Loucy (cell line): ENCODE data around the gene WDPCP.
A peak's percentile ranks its signal among the peaks of the same experiment; 100 is the strongest.

ENCODE experiments used
- H2AFZ ChIP-seq: fragments of 200-600 bp; sonication (generic); 2 replicates; pipeline ENCODE4 v1.6.0; 2016; ENCODE audit warnings: antibody characterized with exemption, mild to moderate bottlenecking, low read length, moderate library complexity
- H3F3A ChIP-seq: fragments of 200-600 bp; 2 replicates; pipeline ENCODE4 v1.6.0; 2016; ENCODE audit warnings: antibody characterized with exemption, low read depth, mild to moderate bottlenecking
- H3K27me3 ChIP-seq: fragments of 200-600 bp; sonication (generic); 2 replicates; pipeline ENCODE4 v1.6.1; 2014; ENCODE audit warnings: low read length, mild to moderate bottlenecking; ENCODE audit not compliant: insufficient read depth, poor library complexity, severe bottlenecking
- H3K36me3 ChIP-seq: fragments of 200-600 bp; sonication (generic); 2 replicates; pipeline ENCODE4 v1.6.1; 2016; ENCODE audit warnings: low read length; ENCODE audit not compliant: insufficient read depth
- H3K4me1 ChIP-seq: fragments of 200-600 bp; sonication (generic); 2 replicates; pipeline ENCODE4 v1.5.1; 2014; ENCODE audit warnings: low read length, mild to moderate bottlenecking; ENCODE audit not compliant: insufficient read depth, poor library complexity, severe bottlenecking
- H3K4me2 ChIP-seq: fragments of 200-600 bp; sonication (generic); 2 replicates; pipeline ENCODE4 v1.6.0; 2014; ENCODE audit warnings: antibody characterized with exemption, low read length, low read depth, mild to moderate bottlenecking; ENCODE audit not compliant: poor library complexity, severe bottlenecking
- H3K4me3 ChIP-seq: fragments of 200-600 bp; sonication (generic); 2 replicates; pipeline ENCODE4 v1.5.1; 2014; ENCODE audit warnings: low read length, mild to moderate bottlenecking, mixed read lengths; ENCODE audit not compliant: poor library complexity, severe bottlenecking
- H3K79me2 ChIP-seq: fragments of 200-600 bp; sonication (generic); 2 replicates; pipeline ENCODE4 v1.6.1; 2014; ENCODE audit warnings: low read length; ENCODE audit not compliant: insufficient read depth
- H3K9ac ChIP-seq: fragments of 200-600 bp; sonication (generic); 2 replicates; pipeline ENCODE4 v1.6.0; 2014; ENCODE audit warnings: mild to moderate bottlenecking, low read depth, low read length, moderate library complexity; ENCODE audit not compliant: poor library complexity, severe bottlenecking
- H3K9me2 ChIP-seq: fragments of 200-600 bp; sonication (generic); replicated peaks from 2 replicates; pipeline ENCODE4 v1.6.1; 2016; ENCODE audit warnings: low read depth, low read length, mixed read lengths
- H3K9me3 ChIP-seq: fragments of 200-600 bp; sonication (generic); 2 replicates; pipeline ENCODE4 v1.6.1; 2014; ENCODE audit warnings: mild to moderate bottlenecking, antibody characterized with exemption, low read length, low read depth; ENCODE audit not compliant: insufficient read depth
- H4K20me1 ChIP-seq: fragments of 200-600 bp; sonication (generic); 2 replicates; pipeline ENCODE4 v1.6.0; 2014; ENCODE audit warnings: antibody characterized with exemption, low read length, mild to moderate bottlenecking; ENCODE audit not compliant: insufficient read depth, poor library complexity, severe bottlenecking
- EZH2phosphoT487 ChIP-seq: fragments of 200-600 bp; IDR thresholded peaks from 2 replicates; pipeline ENCODE4 v1.6.1; 2018; ENCODE audit warnings: antibody characterized with exemption, mild to moderate bottlenecking, moderate library complexity, borderline replicate concordance
- TF ChIP-seq, protein P1 (sequence below): fragments of 200-600 bp; sonication (generic); conservative IDR thresholded peaks from 2 replicates; pipeline ENCODE4 v1.5.1; 2014; ENCODE audit warnings: mild to moderate bottlenecking, antibody characterized with exemption, low read length

The WDPCP gene

DNA sequence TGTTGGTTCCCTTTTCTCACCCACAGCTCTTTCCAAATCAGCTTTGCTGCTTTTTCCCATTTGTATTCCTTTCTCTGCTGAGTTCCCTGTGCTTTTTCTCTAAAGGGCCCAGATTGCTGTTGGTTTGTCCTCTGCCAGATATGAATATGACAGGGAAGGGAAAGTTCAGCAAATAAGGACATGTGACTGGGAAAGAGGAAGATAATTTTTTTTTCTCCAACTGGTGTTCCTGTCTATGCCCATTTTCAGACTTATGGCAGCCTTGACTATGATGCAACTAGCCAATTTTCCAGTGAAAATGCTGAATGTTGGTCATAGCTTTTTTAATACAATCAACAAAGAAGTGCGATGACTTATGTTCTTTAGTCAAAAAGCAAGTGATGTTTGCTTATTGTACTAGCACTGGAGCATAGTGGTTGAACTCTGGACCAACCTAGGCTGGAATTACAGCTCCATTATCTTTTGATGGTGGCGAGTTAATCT, 8.2 kb upstream of the WDPCP start:
- H3K4me3 ChIP-seq, result no peak overlapping the region
- H3K9me2 ChIP-seq, result no peaks in the 10 kb centered on the region
- no peak overlapping the region for H3K9ac ChIP-seq
- H3F3A ChIP-seq, result no peaks in the 10 kb centered on the region
- H3K4me2 ChIP-seq, result no peak overlapping the region
- peaks cover 22% of the 10 kb centered on the region; the same call in 1 of the 2 replicates for H3K36me3 ChIP-seq
- TF ChIP-seq EZH2phosphoT487, result no peak
- TF ChIP-seq, protein P1, sequence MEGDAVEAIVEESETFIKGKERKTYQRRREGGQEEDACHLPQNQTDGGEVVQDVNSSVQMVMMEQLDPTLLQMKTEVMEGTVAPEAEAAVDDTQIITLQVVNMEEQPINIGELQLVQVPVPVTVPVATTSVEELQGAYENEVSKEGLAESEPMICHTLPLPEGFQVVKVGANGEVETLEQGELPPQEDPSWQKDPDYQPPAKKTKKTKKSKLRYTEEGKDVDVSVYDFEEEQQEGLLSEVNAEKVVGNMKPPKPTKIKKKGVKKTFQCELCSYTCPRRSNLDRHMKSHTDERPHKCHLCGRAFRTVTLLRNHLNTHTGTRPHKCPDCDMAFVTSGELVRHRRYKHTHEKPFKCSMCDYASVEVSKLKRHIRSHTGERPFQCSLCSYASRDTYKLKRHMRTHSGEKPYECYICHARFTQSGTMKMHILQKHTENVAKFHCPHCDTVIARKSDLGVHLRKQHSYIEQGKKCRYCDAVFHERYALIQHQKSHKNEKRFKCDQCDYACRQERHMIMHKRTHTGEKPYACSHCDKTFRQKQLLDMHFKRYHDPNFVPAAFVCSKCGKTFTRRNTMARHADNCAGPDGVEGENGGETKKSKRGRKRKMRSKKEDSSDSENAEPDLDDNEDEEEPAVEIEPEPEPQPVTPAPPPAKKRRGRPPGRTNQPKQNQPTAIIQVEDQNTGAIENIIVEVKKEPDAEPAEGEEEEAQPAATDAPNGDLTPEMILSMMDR, result no peak
- no peaks in the 10 kb centered on the region for H3K27me3 ChIP-seq
- H3K79me2 ChIP-seq, result peaks cover 44% of the 10 kb centered on the region
- H3K4me1 ChIP-seq, result peaks cover 7% of the 10 kb centered on the region
- peaks cover 34% of the 10 kb centered on the region for H4K20me1 ChIP-seq
- no peak overlapping the region for H2AFZ ChIP-seq
- H3K9me3 ChIP-seq, result no peaks in the 10 kb centered on the region

DNA sequence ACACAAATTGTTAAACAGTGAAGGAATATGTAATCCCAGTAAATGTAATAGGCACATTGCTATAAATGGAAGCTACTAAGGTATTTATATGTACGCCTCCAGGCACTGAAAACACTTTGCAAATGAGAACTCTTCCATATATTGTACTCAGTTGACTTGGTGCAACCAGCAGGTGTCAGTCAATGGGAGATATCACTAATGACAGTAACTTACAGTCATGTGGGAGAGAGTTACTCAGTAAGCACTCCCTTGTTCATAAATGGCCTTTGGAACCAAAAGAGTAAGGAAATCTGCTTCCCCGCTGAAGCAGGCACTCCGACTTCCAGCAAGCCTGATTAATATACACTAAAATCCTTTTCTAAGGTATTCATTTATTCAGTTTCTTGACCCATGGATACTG, 6.4 kb upstream of the WDPCP start:
- Histone ChIP-seq H3K4me3 (no peak overlapping the region), H3K27me3 (no peaks in the 10 kb centered on the region), H3F3A (no peaks in the 10 kb centered on the region), H3K36me3 (peaks cover 10% of the 10 kb centered on the region; the same call in 1 of the 2 replicates), H3K79me2 (peaks cover 61% of the 10 kb centered on the region), H3K9me2 (no peaks in the 10 kb centered on the region), H3K4me1 (peaks cover 24% of the 10 kb centered on the region), H2AFZ (no peak overlapping the region), H3K9me3 (no peaks in the 10 kb centered on the region), H4K20me1 (peaks cover 46% of the 10 kb centered on the region), H3K4me2 (peak overlapping the region; percentile 26), H3K9ac (no peak overlapping the region)
- no peak for TF ChIP-seq EZH2phosphoT487
- TF ChIP-seq, protein P1, result peak; percentile 53

DNA sequence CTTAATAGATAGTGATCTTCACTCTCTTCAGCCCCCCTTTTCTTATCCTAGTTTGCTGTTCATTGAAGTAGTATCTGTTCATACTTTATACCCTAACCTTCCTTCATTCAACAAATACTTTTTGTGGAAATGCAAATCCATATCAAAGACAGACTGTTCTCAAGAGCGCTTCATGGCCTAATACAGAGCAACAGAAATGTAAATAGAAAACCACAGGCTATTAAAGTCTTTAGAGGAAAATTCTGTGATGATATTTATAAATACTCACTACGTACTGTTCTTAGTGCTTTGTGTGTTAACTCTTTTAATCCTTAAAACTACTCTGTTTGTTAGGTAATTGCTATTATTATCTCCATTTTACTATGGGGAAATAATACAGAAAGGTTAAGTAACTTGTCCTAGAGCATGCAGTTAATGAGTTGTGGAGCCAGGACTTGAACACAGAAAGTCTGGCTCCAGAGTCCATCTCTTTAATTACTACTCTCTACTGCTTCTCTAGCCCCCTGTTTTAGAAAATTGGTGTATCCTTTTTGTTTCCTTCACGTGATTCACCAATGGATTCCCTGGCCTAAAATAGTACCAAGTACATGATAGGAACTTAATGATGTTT, 3.4 kb upstream of the WDPCP start:
- Histone ChIP-seq H2AFZ (no peak overlapping the region), H3K4me1 (peaks cover 36% of the 10 kb centered on the region), H3K9me3 (no peaks in the 10 kb centered on the region), H3K4me2 (peak overlapping the region; percentile 87), H3K79me2 (peaks cover 82% of the 10 kb centered on the region), H3F3A (no peaks in the 10 kb centered on the region), H3K4me3 (peak overlapping the region; percentile 92), H4K20me1 (peaks cover 51% of the 10 kb centered on the region), H3K27me3 (no peaks in the 10 kb centered on the region), H3K9me2 (no peaks in the 10 kb centered on the region), H3K36me3 (peaks cover 10% of the 10 kb centered on the region; the same call in 1 of the 2 replicates), H3K9ac (no peak overlapping the region)
- TF ChIP-seq EZH2phosphoT487, result no peak
- TF ChIP-seq, protein P1, result no peak
